HG02763 (cell line): Measurements from ENCODE around the gene INPP4A.
A peak's percentile ranks its signal among the peaks of the same experiment; 100 is the strongest.

Experiments used
- ATAC-seq: cut with Tn5 transposase; IDR thresholded peaks from one replicate; pipeline ENCODE4 v1.9.1; 2021; ENCODE audit warnings: mild to moderate bottlenecking, moderate library complexity; ENCODE audit not compliant: unreplicated experiment

The INPP4A gene

GRCh38 chr2:98489486-98489885 is 44.8 kb downstream of the INPP4A start:
- no peak for ATAC-seq

DNA sequence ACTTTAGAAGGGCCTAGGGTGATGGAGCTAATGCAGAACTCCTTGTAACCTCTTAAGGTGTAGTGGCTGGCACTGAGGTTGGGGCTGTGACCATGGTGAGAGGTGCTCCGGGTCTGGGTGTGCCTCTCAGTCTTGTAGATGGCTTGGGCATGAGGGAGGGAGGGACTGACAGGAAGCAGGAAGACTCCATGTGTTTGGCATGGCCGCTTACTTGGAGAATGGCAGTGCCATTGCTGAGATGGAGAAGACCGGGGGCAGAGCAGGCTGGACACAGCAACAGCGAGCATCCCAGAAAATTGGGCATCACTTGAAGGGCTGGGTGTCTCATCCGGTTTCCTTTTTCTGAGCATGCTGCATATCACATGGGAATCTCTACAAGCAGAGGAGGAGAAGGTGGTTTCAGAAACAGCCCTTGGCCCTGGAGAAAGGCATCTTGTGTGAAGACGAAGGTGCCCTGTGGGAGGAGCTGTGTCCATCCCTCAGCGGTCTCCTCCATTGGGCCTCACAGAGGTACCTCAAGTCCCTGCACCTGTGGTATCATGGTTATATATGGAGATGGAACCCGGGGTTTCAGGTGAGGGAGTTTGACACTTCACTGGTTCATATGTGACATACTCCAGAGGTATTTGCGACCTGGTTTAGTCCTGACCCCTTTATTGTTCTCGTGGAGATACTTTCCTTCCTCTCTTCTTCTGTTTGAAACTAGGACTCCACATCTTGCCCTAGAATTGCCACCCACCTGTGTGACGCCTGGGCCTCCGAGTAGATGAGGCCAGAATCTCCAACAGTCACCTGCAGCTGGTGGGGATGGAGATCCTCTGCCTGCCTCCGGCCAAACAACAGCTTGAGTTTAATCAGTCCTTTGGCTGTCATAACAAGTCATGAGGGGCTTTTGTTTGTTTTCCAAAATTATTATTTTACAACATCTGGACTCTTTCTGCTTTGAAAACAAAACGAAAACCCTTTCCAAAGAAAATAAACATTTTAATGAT is 45.6 kb downstream of the INPP4A start:
- no peak for ATAC-seq

- ATAC-seq = no peak
Observed at GRCh38 chr2:98492441-98492840, 47.8 kb downstream of the INPP4A start.

DNA sequence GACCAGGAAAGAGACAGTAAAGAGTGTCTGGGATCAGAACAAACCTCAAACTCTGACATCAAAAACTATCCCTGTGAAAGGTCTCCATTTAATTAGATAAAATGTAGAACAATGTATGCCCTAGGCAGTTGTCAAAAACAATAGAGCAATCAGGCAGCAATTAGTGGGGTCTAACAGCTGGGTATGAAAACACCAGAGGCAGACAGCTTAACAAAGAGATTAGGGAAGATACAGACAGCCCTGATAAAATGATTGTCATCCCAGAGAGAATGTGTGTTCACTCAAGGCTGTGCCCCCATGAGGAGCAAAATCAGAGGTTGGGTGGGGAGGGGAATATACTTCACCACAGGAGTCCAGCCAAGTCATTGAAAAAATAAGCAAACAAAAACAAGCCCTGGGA is 50.0 kb downstream of the INPP4A start:
- no peak for ATAC-seq

DNA sequence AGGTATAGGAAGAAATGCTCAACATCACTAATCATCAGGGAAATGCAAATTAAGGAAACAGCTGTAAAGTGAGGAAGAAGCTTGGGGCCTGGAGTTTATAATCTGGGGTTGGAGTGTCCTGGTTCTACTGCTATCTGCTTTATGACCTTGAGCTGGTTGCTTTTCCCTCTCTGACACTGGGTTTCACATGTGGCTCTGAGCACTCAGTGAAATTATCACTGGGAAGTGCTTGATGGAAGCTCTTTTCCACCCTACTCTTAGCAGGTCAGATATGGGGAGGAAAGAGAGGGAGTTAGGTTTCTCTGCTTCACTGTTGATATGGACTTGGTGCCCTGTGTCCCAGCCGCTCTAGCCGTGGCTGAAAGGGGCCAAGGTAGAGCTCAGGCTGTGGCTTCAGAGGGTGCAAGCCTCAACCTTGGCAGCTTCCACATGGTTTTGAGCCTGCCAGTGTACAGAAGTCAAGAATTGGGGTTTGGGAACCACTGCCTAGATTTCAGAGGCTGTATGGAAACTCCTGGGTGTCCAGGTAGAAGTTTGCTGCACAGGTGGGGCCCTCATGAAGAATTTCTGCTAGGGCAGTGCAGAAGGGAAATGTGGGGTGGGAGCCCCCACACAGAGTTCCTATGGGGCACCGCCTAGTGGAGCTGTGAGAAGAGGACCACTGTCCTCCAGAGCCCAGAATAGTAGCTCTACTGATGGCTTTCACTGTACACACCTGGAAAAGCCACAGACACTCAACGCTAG is 52.3 kb downstream of the INPP4A start:
- ATAC-seq = no peak

DNA sequence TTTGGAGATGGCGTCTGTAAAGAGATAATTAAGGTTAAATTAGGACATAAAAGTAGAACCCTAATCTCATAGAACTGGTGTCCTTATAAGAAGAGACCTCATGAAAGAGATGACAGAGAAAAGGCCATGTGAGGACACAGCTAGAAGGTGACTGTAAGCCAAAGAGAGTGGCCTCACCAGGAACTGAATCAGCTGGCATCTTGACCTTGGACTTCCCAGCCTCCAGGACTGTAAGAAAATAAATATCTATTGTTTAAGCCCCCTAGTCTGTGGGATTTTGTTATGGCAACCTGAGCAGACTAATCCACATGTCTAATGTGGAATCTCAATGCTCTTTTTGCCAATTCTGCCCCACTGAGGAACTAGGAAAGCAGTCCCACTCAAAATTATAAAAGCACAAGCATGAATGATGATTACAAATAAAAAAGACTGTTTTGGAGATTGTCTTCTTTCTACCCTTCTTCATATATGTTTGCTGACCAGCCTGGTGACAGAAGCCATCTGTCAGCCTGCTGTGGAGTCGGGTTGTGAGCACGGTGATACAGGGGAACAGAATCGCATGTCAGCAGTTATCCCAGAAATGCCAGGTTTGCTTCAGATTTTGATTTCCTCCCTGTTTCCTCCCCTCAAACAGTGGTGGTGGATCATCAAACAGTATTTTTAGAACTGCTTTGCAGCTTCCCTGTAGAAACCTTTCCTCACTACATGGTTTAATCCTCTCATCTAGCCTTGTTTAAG is 54.2 kb downstream of the INPP4A start:
- ATAC-seq = no peak

DNA sequence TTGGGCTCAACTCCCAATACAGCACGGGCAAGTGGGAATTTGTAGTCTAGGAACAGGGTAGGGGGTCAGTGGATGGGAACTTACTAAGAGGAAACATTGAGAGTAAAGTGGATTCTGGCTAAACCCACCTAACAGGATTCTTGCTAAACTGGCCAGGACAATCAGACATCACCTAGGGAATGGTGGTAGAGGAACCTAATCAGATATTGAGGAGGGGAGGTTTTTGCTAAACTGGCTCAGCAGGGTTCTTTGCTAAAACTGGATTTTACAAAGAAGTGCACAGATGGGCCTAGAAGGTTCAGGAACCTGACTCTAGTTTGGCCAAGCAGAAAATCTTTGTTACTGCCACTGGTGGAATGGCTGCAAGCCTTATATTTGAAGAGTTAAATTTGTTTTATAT is 55.9 kb downstream of the INPP4A start:
- ATAC-seq = no peak

- no peak for ATAC-seq
Observed at GRCh38 chr2:98501223-98501622, 56.6 kb downstream of the INPP4A start.

DNA sequence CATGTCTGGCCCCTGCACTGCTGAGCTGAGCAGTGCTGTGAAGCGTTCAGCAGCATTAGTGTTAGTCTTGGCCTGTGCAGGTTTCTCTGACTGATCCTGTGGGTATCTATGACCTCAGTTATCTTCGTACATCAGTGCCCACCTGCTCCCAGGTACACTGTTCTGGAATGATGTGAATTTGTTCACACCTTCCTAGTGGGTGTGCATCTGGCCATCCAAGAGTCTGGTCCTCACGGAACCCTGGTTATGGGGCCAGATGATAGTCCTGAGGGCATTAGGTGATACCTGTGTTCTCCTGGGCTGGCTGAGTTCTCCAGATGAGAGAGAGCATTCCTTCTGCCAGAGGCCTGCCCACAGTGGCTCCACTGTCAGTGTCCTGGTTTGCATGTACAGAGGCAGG is 57.2 kb downstream of the INPP4A start:
- no peak for ATAC-seq

GRCh38 chr2:98502556-98503335 is 58.1 kb downstream of the INPP4A start:
- ATAC-seq = no peak

DNA sequence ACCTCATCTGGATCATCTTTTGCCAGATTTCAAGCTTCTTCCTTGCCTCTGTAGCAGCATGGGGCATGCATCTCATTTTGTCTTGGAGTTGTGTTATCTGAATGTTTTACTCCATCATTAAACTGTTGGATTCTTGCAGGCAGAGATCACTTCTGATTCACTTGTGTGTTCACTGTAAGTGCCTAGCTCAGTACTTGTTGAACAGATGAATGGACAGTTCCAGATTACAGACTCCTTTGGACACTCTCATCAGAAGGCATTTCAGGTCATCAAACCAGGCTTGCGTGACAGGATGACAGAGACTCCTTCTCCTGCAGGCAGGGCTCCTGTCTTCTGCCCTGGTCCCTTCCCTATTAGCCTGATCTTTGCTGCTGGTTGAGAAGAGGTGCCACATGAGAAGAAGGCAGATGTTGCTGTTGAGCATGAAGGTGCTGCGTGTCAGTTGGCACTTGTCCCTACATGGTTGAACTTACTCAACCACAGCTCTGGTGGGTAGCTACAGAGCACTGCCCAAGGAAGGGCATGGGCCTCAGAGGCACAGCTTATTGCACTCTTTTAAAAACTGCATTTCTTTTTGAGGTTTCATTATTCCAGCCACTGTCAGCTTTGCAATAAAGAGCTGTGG is 58.9 kb downstream of the INPP4A start:
- ATAC-seq = no peak

GRCh38 chr2:98504381-98505109 is 59.9 kb downstream of the INPP4A start:
- no peak for ATAC-seq

DNA sequence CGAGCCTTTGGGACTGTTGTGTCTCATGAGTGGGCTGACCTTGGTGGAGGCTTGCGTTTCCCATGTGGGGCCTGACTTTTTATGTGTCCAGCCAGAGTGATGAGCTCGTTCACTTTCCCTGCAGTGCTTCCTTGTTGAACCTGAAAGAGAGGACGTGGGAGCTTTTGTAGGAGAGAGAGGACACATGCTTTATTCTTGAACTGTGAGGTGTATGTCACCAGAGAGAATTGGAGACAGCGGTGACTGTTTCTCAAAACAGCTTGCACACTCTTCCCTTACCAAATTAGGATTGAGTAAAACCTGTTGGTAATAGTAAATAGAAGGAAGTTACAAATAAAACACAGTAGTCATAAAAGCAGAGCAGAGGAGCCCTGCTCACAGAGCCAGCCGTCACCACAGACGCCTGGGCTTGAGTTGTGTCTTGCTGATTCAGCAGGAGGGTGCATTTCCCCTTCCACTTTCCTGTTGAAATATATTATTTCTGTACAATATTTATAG is 60.7 kb downstream of the INPP4A start:
- no peak for ATAC-seq

DNA sequence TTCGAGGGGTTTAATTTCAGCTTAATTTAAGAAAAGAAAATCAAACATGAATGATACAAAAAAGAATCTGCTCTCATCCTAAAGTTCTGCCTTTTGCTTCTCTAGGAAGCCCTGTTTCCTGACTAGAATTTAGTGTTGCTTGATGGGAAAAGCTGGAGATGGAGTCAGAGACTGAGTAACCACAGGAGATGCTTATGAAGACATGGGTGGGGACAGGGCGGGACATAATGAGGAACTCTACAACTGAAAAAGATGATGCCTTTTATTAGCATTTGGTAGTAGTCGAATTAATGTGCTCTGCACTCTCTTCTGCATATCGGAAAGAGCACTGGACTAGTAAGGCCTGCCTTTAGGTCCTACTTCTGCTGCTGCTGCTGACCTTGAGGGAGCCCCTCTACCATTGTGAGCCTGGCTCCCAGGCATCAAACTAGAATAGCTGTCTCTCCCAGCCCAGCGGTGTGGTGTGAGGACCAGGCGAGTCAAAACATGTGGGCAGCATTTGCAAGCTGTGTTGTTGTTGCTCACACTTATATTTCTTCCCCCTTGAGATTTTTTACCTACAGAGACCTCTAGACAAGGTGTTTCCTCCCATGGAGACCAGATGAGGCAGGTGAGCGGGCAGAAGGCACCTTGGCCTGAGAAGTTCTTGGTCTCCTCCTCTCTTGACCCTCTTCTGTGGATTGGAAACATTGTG is 61.5 kb downstream of the INPP4A start:
- ATAC-seq = no peak

DNA sequence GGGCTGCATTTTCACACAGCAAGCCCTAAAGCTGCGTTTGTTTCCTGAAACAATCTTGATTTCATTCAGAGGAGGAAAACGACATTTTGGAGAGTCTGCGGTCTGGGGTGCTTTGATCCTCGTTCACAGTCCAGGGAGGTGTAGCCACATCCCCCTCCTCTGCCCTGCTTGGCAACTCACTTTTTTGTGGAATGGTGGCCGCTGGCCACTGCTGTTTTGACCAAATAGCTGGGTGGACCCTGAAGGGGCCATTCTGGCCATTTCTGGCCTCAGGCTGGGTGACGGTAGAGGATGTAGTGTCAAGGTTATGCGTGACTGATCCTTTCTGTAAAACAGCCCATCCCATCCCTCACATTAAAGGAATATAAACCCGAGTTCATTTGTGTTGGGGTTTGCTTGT is 62.2 kb downstream of the INPP4A start:
- ATAC-seq = no peak

DNA sequence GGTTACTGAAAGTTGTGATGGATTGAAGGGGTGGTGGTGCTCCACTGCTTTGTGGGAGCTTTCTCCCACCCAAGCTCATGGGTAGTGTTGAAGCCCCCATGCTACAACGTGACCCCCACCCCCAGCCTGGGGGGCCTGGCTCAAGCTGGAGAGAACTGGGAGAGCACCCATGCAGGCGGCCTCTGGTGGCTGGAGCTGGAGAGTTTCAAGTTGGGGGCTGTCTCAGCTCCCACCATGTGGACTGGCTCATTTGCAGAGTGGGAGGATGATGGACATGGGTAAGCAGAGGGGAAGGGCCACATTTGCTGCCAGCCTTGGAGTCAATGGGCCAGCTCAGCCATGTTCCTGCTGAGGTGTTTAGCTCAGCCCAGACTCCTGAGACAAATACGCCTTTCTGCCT is 62.8 kb downstream of the INPP4A start:
- no peak for ATAC-seq

GRCh38 chr2:98507891-98508708 is 63.4 kb downstream of the INPP4A start:
- peak; percentile 58 for ATAC-seq

DNA sequence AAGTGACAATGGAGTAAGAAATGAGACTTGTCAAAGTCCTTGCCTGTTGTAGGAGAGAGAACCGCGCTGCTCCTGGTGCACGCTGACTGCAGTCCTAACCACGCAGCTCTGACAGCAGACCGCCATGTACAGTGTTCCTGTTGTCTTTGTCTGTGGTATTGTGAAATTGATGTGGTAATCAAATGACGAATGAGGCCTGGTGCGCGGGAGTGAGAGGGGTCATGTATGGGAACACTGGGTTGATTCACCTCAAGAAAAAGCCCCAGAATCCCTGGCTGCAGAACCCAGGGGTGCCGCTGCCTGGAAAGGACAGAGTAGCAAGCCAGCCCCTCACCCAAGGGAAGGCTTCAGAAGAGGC is 64.0 kb downstream of the INPP4A start:
- ATAC-seq = no peak
